Keratinocyte (primary cell): ENCODE measurements around the gene NDUFAF2. TPM values are rescaled to one million over a fixed set of nuclear protein-coding genes. Genes with fewer than 3 reads are reported as not detected.

Experiments used
- DNase-seq: peaks from one replicate; pipeline ENCODE4 v3.0.0-alpha.2; 2011; ENCODE audit warnings: low read depth, missing footprints, low spot score
- FAIRE-seq: peaks from 2 replicates; lab custom pipeline; 2011; peaks lifted over from hg19 to GRCh38; lab: Jason Lieb, UNC
- H2AFZ ChIP-seq: 2 replicates; pipeline ENCODE4 v1.6.0; 2012; ENCODE audit warnings: low read length, control low read depth, inconsistent platforms; ENCODE audit not compliant: control insufficient read depth
- H3K27ac ChIP-seq: 2 replicates; pipeline ENCODE4 v1.5.1; 2011; ENCODE audit warnings: low read length; ENCODE audit not compliant: control insufficient read depth, insufficient read depth
- H3K27me3 ChIP-seq: 3 replicates; pipeline ENCODE4 v1.6.0; 2011; ENCODE audit warnings: low read length; ENCODE audit not compliant: control insufficient read depth, insufficient read depth; ENCODE audit errors: extremely low read depth
- H3K36me3 ChIP-seq, 2 experiments: 2 replicates in 1 of 2; 3 replicates in 1 of 2; pipeline ENCODE4 v1.5.1; 2011; ENCODE audit warnings: low read length in 2 of 2, mild to moderate bottlenecking in 1 of 2; ENCODE audit not compliant: control insufficient read depth in 2 of 2, insufficient read depth in 2 of 2; ENCODE audit errors: extremely low read depth in 1 of 2
- H3K4me1 ChIP-seq: 3 replicates; pipeline ENCODE4 v1.5.1; 2011; ENCODE audit warnings: low read length; ENCODE audit not compliant: control insufficient read depth, insufficient read depth; ENCODE audit errors: extremely low read depth
- H3K4me2 ChIP-seq: 3 replicates; pipeline ENCODE4 v1.6.0; 2011; ENCODE audit warnings: low read depth, low read length; ENCODE audit not compliant: control insufficient read depth, insufficient read depth; ENCODE audit errors: extremely low read depth
- H3K4me3 ChIP-seq, 3 experiments: fragments of 200-600 bp in 1 of 3; sonication (generic) in 1 of 3; 2 replicates in 2 of 3; 3 replicates in 1 of 3; pipeline ENCODE4 v1.5.1; 2011 to 2016; ENCODE audit warnings: low read length in 3 of 3, mild to moderate bottlenecking in 3 of 3, control low read depth in 2 of 3, inconsistent platforms in 1 of 3, low read depth in 1 of 3, mixed read lengths in 1 of 3, mixed run types in 1 of 3, moderate library complexity in 1 of 3; ENCODE audit not compliant: control insufficient read depth in 2 of 3, insufficient read depth in 2 of 3; ENCODE audit errors: extremely low read depth in 1 of 3
- H3K79me2 ChIP-seq: 2 replicates; pipeline ENCODE4 v1.6.0; 2012; ENCODE audit warnings: low read length; ENCODE audit not compliant: control insufficient read depth, insufficient read depth
- H3K9ac ChIP-seq: 3 replicates; pipeline ENCODE4 v1.6.0; 2011; ENCODE audit warnings: low read length; ENCODE audit not compliant: control insufficient read depth, insufficient read depth; ENCODE audit errors: extremely low read depth
- H3K9me1 ChIP-seq: 3 replicates; pipeline ENCODE4 v1.6.0; 2011; ENCODE audit warnings: low read length; ENCODE audit not compliant: control insufficient read depth, insufficient read depth; ENCODE audit errors: extremely low read depth
- H3K9me3 ChIP-seq: 2 replicates; pipeline ENCODE4 v1.5.1; 2012; ENCODE audit warnings: low read depth, low read length; ENCODE audit not compliant: control insufficient read depth
- H4K20me1 ChIP-seq: 3 replicates; pipeline ENCODE4 v1.6.0; 2011; ENCODE audit warnings: low read length; ENCODE audit not compliant: control insufficient read depth, insufficient read depth; ENCODE audit errors: extremely low read depth
- CTCF ChIP-seq, 3 experiments: IDR thresholded peaks in 1 of 3; conservative IDR thresholded peaks in 1 of 3; optimal IDR thresholded peaks in 1 of 3; 2 replicates in 2 of 3; 3 replicates in 1 of 3; pipeline versions ENCODE3 to v1.5.1; 2011; ENCODE audit warnings: low read length in 3 of 3, mild to moderate bottlenecking in 3 of 3, moderate library complexity in 2 of 3, control low read depth in 1 of 3, inconsistent platforms in 1 of 3; ENCODE audit not compliant: insufficient read depth in 2 of 3; ENCODE audit errors: extremely low read depth in 1 of 3
- EZH2 ChIP-seq: IDR thresholded peaks from one replicate; pipeline ENCODE4 v1.6.1; 2012; ENCODE audit warnings: inconsistent platforms, mild to moderate bottlenecking, low read length, moderate library complexity
- dilution Hi-C: fragments of 300-500 bp; cut with MboI; formaldehyde crosslinking; loops from one replicate; pipeline ENCODE4 v1.7.0; 2020; ENCODE audit warnings: low sequenced_read_pairs; ENCODE audit not compliant: extremely low pct_ligation_motif_present
- polyA plus RNA-seq, 5 experiments: library from polyadenylated mRNA; depleted of rRNA in 3 of 5; stranded (reverse) in 3 of 5; stranded (forward) in 1 of 5; unstranded in 1 of 5; fragments of >200 nt; gene quantifications; 1 replicate in 1 of 5; 2 replicates in 3 of 5; 3 replicates in 1 of 5; pipeline versions ENCODE4 v1.2.1 to v1.2.3, GENCODE V29; 2011 to 2012; ENCODE audit warnings: missing spikeins in 2 of 5, low read depth in 1 of 5, low replicate concordance in 1 of 5

The NDUFAF2 gene
- polyA plus RNA-seq, 1 donor (not counting 4 experiments of a cell fraction or from before 2014, with no cell fraction given) = 62.3 TPM

GRCh38 chr5:60929024-60929423 lies 16.0 kb upstream of the NDUFAF2 start:
- Histone ChIP-seq H4K20me1 (no peaks in the 10 kb centered on the region), H3K4me3 (no peak overlapping the region), H3K9ac (no peak overlapping the region), H3K4me2 (no peak overlapping the region), H3K4me1 (no peaks in the 10 kb centered on the region), H3K27me3 (no peaks in the 10 kb centered on the region), H3K9me1 (no peaks in the 10 kb centered on the region), H3K27ac (no peak overlapping the region), H3K79me2 (no peaks in the 10 kb centered on the region), H3K9me3 (no peaks in the 10 kb centered on the region), H2AFZ (no peak overlapping the region), H3K36me3 (peaks cover 1 to 5% of the 10 kb centered on the region in 2 experiments)
- no peak for FAIRE-seq
- dilution Hi-C loops = no loop called here
- TF ChIP-seq CTCF (optimal IDR thresholded peaks at IDR 0.05 in 1 of 3, IDR thresholded peaks at IDR 0.05 in 1 of 3, conservative IDR thresholded peaks at IDR 0.05 in 1 of 3; ENCODE audit: extremely low read depth in 1 of 3, insufficient read depth in 2 of 3, low read length in 3 of 3) = peak in 1 of 3 experiments; percentile 17
- TF ChIP-seq EZH2 = no peak
- DNase-seq = no peak

GRCh38 chr5:60943624-60944023 lies 1.4 kb upstream of the NDUFAF2 start:
- Histone ChIP-seq H3K4me3 (peak overlapping the region; percentile 55 to 89 (median 89)), H2AFZ (no peak overlapping the region), H3K9ac (no peak overlapping the region), H3K36me3 (peaks cover 0 to 1% of the 10 kb centered on the region in 2 experiments), H3K9me1 (no peaks in the 10 kb centered on the region), H3K27me3 (no peaks in the 10 kb centered on the region), H3K9me3 (no peaks in the 10 kb centered on the region), H3K4me1 (peaks cover 9% of the 10 kb centered on the region), H4K20me1 (no peaks in the 10 kb centered on the region), H3K79me2 (peaks cover 70% of the 10 kb centered on the region), H3K4me2 (peak overlapping the region; percentile 90), H3K27ac (no peak overlapping the region)
- dilution Hi-C loops = no loop called here
- no peak for TF ChIP-seq EZH2
- TF ChIP-seq CTCF (optimal IDR thresholded peaks at IDR 0.05 in 1 of 3, IDR thresholded peaks at IDR 0.05 in 1 of 3, conservative IDR thresholded peaks at IDR 0.05 in 1 of 3; ENCODE audit: extremely low read depth in 1 of 3, insufficient read depth in 2 of 3, low read length in 3 of 3) = no peak
- no peak for DNase-seq
- FAIRE-seq = no peak
